ENCODE data around the gene TMEM200B. TPM values are rescaled to one million over a fixed set of nuclear protein-coding genes. Genes with fewer than 3 reads are reported as not detected.

Gene TMEM200B
- total and polyA plus RNA-seq, 2 experiments from 2014 or later, result 4.9 to 8.7 TPM

DNA sequence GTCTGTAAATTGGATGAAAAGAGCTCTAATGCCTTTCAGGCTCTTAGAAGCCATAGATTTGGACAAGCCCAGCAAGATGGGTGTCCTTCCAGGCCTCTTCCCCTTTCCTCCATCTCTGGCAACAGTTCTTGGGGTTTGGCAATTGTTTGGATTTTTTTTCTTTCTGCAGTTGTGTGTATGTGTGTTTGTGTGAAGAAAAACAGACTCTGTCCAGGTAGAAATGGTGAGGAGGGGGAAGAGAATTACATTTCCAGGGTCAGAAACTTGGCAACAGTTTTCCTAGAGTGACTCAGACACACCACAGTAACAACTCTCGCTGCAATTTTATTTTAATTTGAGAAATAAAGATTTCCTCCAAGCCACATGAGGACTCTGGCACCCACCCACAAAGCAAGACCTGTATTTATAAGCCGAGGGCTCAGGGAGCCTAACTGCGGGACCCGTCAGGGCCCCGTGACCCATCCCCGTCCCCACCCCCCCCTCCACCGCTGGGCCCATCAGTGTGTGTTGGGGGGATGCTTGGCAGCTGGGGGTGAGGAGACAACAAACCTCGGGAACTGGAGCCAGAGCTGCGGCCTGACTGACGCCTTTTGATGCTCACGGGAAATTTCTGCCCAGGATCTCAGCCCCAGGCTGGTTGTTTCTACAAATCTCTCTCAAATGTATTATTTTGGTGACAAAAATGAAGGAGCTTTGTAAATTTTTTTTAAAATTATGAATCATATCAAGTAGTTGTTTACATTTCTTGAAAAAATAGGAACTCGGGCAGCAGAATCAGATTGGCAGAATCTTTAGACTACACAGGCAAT is 4.4 kb downstream of the TMEM200B start:
- Mint-ChIP-seq H3K9me3 (no peaks in the 10 kb centered on the region), H3K4me1 (no peaks in the 10 kb centered on the region), H3K27me3 (ENCODE audit: insufficient read depth, low read depth, poor library complexity) (peaks cover 27% of the 10 kb centered on the region), H3K4me3 (no peak overlapping the region), H3K36me3 (ENCODE audit: low read depth) (peaks cover 19% of the 10 kb centered on the region), H3K27ac (no peak overlapping the region)
- H3K36me3 ChIP-seq (ENCODE audit: insufficient read depth), result no peaks in the 10 kb centered on the region
- no peak overlapping the region for H3K4me3 ChIP-seq
- no peak overlapping the region for H3K27ac ChIP-seq (ENCODE audit: low read depth)
- peaks cover 17% of the 10 kb centered on the region; the same call in 1 of the 2 replicates for H3F3A ChIP-seq (replicated peaks; ENCODE audit: low read depth)
- H3K4me1 ChIP-seq (ENCODE audit: insufficient read depth), result peaks cover 4% of the 10 kb centered on the region; the same call in 1 of the 2 replicates
- TF ChIP-seq EZH2 (IDR thresholded peaks at IDR 0.05; ENCODE audit: low read depth, unreplicated experiment) (no peak), JUNB (IDR thresholded peaks at IDR 0.05; ENCODE audit: unreplicated experiment) (no peak), NANOG (IDR thresholded peaks at IDR 0.05; ENCODE audit: borderline replicate concordance) (no peak), ZNF331 (CRISPR knock-in tag; IDR thresholded peaks at IDR 0.05; ENCODE audit: low read depth) (no peak), POLR2AphosphoS5 (IDR thresholded peaks at IDR 0.05; ENCODE audit: low read depth) (no peak), CREB1 (CRISPR knock-in tag; IDR thresholded peaks at IDR 0.05; ENCODE audit: low read depth) (no peak), STAT1 (IDR thresholded peaks at IDR 0.05; ENCODE audit: unreplicated experiment) (no peak), EZH2phosphoT487 (IDR thresholded peaks at IDR 0.05; ENCODE audit: unreplicated experiment) (no peak), ZNF114 (CRISPR knock-in tag; IDR thresholded peaks at IDR 0.05) (no peak)
- TF ChIP-seq, protein P1, sequence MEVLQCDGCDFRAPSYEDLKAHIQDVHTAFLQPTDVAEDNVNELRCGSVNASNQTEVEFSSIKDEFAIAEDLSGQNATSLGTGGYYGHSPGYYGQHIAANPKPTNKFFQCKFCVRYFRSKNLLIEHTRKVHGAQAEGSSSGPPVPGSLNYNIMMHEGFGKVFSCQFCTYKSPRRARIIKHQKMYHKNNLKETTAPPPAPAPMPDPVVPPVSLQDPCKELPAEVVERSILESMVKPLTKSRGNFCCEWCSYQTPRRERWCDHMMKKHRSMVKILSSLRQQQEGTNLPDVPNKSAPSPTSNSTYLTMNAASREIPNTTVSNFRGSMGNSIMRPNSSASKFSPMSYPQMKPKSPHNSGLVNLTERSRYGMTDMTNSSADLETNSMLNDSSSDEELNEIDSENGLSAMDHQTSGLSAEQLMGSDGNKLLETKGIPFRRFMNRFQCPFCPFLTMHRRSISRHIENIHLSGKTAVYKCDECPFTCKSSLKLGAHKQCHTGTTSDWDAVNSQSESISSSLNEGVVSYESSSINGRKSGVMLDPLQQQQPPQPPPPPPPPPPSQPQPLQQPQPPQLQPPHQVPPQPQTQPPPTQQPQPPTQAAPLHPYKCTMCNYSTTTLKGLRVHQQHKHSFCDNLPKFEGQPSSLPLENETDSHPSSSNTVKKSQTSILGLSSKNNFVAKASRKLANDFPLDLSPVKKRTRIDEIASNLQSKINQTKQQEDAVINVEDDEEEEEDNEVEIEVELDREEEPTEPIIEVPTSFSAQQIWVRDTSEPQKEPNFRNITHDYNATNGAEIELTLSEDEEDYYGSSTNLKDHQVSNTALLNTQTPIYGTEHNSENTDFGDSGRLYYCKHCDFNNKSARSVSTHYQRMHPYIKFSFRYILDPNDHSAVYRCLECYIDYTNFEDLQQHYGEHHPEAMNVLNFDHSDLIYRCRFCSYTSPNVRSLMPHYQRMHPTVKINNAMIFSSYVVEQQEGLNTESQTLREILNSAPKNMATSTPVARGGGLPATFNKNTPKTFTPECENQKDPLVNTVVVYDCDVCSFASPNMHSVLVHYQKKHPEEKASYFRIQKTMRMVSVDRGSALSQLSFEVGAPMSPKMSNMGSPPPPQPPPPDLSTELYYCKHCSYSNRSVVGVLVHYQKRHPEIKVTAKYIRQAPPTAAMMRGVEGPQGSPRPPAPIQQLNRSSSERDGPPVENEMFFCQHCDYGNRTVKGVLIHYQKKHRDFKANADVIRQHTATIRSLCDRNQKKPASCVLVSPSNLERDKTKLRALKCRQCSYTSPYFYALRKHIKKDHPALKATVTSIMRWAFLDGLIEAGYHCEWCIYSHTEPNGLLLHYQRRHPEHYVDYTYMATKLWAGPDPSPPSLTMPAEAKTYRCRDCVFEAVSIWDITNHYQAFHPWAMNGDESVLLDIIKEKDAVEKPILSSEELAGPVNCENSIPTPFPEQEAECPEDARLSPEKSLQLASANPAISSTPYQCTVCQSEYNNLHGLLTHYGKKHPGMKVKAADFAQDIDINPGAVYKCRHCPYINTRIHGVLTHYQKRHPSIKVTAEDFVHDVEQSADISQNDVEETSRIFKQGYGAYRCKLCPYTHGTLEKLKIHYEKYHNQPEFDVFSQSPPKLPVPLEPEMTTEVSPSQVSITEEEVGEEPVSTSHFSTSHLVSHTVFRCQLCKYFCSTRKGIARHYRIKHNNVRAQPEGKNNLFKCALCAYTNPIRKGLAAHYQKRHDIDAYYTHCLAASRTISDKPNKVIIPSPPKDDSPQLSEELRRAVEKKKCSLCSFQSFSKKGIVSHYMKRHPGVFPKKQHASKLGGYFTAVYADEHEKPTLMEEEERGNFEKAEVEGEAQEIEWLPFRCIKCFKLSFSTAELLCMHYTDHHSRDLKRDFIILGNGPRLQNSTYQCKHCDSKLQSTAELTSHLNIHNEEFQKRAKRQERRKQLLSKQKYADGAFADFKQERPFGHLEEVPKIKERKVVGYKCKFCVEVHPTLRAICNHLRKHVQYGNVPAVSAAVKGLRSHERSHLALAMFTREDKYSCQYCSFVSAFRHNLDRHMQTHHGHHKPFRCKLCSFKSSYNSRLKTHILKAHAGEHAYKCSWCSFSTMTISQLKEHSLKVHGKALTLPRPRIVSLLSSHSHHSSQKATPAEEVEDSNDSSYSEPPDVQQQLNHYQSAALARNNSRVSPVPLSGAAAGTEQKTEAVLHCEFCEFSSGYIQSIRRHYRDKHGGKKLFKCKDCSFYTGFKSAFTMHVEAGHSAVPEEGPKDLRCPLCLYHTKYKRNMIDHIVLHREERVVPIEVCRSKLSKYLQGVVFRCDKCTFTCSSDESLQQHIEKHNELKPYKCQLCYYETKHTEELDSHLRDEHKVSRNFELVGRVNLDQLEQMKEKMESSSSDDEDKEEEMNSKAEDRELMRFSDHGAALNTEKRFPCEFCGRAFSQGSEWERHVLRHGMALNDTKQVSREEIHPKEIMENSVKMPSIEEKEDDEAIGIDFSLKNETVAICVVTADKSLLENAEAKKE (CRISPR knock-in tag; IDR thresholded peaks at IDR 0.05), result no peak
- TF ChIP-seq, protein P2, sequence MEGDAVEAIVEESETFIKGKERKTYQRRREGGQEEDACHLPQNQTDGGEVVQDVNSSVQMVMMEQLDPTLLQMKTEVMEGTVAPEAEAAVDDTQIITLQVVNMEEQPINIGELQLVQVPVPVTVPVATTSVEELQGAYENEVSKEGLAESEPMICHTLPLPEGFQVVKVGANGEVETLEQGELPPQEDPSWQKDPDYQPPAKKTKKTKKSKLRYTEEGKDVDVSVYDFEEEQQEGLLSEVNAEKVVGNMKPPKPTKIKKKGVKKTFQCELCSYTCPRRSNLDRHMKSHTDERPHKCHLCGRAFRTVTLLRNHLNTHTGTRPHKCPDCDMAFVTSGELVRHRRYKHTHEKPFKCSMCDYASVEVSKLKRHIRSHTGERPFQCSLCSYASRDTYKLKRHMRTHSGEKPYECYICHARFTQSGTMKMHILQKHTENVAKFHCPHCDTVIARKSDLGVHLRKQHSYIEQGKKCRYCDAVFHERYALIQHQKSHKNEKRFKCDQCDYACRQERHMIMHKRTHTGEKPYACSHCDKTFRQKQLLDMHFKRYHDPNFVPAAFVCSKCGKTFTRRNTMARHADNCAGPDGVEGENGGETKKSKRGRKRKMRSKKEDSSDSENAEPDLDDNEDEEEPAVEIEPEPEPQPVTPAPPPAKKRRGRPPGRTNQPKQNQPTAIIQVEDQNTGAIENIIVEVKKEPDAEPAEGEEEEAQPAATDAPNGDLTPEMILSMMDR (conservative IDR thresholded peaks at IDR 0.05; ENCODE audit: low read depth in 2 of 2), result no peak
- TF ChIP-seq, protein P3, sequence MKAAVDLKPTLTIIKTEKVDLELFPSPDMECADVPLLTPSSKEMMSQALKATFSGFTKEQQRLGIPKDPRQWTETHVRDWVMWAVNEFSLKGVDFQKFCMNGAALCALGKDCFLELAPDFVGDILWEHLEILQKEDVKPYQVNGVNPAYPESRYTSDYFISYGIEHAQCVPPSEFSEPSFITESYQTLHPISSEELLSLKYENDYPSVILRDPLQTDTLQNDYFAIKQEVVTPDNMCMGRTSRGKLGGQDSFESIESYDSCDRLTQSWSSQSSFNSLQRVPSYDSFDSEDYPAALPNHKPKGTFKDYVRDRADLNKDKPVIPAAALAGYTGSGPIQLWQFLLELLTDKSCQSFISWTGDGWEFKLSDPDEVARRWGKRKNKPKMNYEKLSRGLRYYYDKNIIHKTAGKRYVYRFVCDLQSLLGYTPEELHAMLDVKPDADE (IDR thresholded peaks at IDR 0.05), result no peak
- TF ChIP-seq, protein P4, sequence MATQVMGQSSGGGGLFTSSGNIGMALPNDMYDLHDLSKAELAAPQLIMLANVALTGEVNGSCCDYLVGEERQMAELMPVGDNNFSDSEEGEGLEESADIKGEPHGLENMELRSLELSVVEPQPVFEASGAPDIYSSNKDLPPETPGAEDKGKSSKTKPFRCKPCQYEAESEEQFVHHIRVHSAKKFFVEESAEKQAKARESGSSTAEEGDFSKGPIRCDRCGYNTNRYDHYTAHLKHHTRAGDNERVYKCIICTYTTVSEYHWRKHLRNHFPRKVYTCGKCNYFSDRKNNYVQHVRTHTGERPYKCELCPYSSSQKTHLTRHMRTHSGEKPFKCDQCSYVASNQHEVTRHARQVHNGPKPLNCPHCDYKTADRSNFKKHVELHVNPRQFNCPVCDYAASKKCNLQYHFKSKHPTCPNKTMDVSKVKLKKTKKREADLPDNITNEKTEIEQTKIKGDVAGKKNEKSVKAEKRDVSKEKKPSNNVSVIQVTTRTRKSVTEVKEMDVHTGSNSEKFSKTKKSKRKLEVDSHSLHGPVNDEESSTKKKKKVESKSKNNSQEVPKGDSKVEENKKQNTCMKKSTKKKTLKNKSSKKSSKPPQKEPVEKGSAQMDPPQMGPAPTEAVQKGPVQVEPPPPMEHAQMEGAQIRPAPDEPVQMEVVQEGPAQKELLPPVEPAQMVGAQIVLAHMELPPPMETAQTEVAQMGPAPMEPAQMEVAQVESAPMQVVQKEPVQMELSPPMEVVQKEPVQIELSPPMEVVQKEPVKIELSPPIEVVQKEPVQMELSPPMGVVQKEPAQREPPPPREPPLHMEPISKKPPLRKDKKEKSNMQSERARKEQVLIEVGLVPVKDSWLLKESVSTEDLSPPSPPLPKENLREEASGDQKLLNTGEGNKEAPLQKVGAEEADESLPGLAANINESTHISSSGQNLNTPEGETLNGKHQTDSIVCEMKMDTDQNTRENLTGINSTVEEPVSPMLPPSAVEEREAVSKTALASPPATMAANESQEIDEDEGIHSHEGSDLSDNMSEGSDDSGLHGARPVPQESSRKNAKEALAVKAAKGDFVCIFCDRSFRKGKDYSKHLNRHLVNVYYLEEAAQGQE (IDR thresholded peaks at IDR 0.05; ENCODE audit: unreplicated experiment), result no peak
- no peaks in the 10 kb centered on the region for H3K79me2 ChIP-seq (replicated peaks; ENCODE audit: insufficient read depth)
- ATAC-seq (no peak), DNase-seq (ENCODE audit: low spot score) (no peak)
- H3K4me2 ChIP-seq, result no peak overlapping the region
- H2AFZ ChIP-seq, result no peak overlapping the region
- H3K9me2 ChIP-seq (ENCODE audit: insufficient read depth), result no peaks in the 10 kb centered on the region
- H4K20me1 ChIP-seq (replicated peaks; ENCODE audit: insufficient read depth), result no peaks in the 10 kb centered on the region; the same call in 1 of the 2 replicates
- peaks cover 40% of the 10 kb centered on the region for H3K27me3 ChIP-seq (ENCODE audit: insufficient read depth)

Data from GM23338 (cell line).